Activated effector memory CD4-positive, alpha-beta T cell treated with anti-CD3 and anti-CD28 coated beads, Interleukin-2, amount 50 U/mL, for 16 hours (primary cell): Measurements from ENCODE around the gene KLK15.
"Not testable (repeated sequence)": the region's sequence is repeated elsewhere in the genome, so short reads cannot be mapped to it uniquely, and the experiment has no call there.

Experiments used
- DNase-seq: peaks from one replicate; pipeline ENCODE4 v3.0.0-alpha.2; 2020

Gene KLK15

DNA sequence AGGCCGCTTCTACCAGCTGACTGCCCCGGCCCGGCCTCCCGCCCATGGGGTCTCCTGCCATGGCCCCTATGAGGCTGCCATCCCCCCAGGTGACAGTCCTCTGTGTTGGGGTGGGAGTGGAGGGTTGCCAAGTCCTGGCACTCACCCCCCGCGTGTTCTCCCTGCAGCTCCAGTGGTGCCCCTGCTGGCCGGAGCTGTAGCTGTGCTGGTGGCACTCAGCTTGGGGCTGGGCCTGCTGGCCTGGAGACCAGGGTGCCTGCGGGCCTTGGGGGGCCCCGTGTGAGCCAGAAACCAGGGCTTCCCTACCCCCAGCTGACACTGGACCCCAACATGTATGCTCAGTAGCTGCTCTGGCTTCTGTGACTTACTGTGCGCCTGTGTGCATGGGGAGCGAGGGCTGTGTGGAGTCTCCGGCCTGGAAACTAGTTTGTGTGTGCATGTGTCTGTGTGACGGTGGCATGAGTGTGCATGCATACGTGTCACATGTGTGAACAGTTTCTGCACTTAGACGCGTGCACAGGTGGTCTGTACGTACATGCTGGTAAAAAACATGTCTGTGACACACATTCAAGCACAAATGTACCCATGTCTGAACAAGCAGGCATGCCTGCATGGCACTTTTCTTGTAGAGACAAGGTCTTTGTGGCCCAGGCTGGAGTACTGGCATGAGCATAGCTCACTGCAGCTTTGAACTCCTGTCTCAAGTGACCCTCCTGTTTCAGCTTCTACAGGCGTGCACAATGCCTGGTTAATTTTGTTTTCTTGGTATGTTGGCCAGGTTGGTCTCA is 38.3 kb downstream of the KLK15 start:
- DNase-seq, result no peak

DNA sequence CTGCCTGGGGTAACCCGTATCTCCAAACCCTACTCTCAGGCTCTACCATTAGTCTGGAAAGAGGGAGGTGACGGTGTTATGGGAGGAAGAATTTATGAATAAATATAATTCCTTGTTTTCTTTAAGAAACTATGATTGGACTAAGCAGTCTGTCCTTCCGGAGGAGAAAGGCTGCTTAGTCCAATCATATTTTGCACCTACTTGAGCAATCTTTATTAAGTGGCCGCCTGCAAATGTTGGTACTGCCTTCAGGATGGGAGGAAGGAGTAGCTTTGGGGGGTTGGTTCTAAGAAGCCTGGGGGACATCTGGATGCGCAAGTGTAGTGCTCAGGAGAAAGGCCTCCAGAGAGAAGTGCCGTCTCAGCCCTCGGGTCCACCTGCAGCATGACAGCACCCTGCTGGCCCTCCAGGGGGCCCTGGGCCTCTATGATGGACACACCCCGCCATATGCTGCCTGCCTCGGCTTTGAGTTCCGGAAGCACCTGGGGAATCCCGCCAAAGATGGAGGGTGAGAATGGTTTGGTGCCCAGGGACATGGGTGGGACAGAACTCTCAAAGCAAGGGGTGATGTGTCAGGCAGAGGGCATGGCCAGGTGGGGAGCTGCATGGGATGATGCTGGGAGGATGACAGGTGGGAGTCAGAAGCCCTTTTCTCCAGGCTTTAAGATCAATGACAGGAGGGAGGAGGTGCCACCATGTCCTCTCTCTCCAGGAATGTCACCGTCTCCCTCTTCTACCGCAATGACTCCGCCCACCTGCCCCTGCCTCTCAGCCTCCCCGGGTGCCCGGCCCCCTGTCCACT is 39.1 kb downstream of the KLK15 start:
- peak; percentile 70 for DNase-seq

DNA sequence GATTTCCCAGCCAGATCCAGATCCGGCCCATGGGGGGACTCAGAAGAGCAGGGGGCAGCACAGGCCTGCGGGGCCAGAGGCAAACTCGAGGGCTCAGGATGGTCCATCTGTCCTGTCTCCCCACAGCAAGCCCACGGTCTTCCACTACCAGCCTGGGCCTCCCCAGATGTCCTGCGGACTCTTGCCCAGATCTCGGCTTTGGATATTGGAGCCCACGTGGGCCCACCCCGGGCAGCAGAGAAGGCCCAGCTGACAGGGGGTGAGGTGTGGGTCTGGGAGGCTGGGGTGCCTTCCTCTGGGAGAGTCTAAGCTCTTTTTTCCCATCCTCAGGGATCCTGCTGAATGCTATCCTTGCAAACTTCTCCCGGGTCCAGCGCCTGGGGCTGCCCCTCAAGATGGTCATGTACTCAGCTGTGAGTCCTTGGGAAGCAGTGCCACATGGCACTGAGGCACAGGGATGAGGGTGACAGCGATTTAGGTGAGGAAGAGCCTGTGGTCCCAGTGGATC is 39.8 kb downstream of the KLK15 start:
- DNase-seq, result no peak

DNA sequence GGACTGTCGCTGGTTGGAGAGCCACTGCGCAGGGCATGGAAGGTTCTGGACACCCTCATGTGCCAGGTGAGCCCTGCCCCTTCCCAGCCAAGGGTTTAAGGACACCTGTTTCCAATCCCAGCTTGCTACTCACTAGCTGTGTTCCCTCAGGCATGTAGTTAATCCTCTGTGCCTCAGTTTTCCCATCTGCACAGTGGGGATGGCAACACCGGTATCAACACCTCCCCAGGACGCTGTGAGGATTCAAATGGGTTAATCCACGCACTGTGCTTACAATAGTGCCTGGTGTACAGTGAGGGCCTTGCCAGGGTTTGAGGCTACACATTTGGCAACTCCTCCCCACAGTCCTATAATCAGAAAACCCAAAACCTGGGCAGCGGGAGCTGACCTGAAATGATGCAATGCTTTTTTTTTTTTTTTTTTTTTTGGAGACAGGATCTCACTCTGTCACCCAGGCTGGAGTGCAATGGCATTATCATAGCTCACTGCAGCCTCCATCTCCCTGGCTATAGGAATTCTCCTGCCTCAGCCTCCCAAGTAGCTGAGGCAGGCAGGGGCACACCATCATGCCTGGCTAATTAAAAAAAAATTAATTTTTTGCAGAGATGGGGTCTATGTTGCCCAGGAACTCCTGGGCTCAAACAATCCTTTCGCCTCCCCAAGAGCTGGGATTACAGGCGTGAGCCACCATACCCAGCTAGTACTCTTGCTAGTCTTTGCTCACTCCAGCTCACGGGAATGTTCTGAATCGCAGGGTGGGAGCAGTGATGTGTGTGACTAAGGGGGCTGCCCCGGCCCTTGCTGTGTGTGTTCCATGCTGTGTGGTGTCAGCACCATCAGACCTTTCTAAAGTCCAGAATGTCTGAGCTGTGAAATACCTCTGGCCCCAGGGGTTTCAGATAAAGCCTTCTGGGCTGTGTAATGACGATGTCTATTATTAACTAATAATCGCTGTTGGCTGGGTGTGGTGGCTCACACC is 40.8 kb downstream of the KLK15 start:
- DNase-seq, result no peak

DNA sequence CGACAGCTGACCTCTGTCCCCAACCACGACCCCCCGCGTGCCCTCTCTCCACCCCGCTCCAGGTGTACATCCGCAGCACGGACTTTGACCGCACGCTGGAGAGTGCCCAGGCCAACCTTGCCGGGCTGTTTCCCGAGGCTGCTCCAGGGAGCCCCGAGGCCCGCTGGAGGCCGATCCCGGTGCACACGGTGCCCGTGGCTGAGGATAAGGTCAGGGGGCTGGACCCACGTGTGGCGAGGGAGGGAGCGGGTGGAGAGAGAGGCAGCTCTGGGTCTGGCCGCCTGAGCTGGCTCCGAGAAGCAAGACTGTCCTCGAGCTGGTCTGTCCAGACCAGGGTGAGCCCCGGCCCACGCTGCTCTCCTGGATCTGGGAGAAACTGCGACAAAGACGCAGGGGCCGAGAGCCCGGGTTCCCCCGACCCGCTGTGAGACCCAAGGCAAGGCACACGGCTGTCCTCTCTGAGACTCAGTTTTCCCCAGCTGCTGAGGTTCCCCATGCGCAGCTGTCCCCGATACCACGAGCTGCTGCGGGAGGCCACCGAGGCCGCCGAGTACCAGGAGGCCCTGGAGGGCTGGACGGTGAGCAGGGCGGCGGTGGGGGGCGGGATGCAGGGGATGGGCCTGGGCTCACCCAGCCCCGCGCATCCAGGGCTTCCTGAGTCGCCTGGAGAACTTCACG is 41.6 kb downstream of the KLK15 start:
- no peak for DNase-seq

DNA sequence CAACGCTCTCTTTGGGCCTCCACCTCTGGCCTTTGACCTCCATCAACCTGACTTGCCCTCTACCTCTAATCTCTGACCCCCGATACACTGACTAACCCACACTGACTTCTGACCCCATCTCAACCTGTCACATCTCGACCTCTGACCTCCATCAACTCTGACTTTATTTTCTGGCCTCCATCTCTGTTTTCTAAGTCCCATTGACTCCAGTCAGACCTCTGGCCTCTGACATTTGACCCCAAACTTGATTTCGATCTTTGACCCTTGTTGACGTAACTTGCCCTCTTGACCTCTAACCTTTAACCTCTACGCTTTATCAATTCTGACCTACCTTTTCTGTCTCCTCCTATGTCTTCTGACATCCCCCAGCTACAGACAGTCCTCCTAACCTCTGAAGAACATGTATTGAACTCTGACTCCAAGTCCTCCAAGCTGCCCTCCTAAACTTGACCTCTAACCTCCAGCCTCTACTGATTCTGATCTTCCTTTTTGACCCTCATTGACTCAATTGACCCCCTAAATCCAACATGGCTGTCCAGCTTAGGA is 42.4 kb downstream of the KLK15 start:
- no peak for DNase-seq

DNA sequence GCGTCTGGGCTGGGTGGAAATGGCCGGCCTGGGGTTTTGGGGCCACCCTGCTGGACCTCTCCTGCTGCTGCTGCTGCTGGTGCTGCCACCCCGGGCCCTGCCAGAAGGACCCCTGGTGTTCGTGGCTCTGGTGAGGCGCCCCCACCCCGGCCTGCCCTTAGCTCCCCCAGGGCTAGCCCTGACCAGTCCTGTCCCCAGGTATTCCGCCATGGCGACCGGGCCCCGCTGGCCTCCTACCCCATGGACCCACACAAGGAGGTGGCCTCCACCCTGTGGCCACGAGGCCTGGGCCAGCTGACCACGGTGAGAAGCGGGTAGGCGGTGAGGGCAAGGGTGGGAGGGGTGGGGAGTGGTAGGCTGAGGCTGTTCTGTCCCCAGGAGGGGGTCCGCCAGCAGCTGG is 43.0 kb downstream of the KLK15 start, which contains the start of gene ACP4:
TSS of gene ACP4 (plus strand) at position 20 of the 400 bp plus-strand sequence. CDS start at position 20, 0 bp downstream.
- DNase-seq, result no peak

DNA sequence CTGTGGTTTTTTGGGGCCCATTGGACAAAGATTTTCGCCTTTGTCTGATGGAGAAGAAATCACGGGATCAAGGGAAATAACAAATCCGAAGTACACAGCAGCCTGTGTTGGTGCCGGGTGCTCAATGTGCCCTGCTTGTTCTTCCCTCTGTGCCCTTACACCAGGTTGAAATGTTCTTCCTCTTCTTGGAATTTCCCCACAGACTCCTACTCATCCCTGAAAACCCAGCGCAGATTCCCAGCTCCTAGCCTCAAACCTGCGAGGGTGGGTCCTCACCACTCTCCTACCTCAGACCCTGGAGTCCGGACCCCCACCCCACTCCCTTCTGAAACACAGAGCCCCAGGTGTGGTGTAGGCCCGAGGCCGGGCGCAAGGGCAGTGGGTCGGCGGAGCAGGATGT is 48.0 kb downstream of the KLK15 start:
- no peak for DNase-seq

DNA sequence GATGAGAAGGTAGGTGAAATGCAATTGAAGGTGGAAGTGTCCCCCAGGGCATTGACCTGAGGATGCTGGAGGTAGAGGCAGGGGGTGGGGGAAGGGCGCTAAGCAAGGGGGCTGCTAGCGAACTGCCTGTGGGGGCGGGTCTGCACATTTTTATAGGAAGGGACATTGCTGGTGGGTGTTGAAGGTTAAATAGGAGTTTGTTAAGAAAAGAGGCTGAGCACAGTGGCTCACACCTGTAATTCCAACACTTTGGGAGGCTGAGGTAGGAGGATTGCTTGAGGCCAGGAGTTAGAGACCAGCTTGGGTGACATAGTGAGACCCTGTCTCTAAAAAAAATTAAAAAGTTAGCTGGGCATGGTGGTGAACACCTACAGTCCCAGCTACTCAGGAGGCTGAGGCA is 48.7 kb downstream of the KLK15 start:
- no peak for DNase-seq

DNA sequence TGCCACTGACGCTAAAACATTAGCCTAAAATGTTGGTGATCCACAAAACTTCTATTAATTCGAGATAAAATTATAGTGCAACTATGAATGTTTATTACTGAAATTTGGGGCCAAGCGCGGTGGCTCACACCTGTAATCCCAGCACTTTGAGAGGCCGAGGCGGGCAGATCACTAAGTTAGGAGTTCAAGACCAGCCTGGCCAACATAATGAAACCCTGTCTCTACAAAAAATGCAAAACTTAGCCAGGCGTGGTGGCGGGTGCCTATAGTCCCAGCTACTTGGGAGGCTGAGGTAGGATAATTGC is 49.6 kb downstream of the KLK15 start:
- not testable (repeated sequence) for DNase-seq

DNA sequence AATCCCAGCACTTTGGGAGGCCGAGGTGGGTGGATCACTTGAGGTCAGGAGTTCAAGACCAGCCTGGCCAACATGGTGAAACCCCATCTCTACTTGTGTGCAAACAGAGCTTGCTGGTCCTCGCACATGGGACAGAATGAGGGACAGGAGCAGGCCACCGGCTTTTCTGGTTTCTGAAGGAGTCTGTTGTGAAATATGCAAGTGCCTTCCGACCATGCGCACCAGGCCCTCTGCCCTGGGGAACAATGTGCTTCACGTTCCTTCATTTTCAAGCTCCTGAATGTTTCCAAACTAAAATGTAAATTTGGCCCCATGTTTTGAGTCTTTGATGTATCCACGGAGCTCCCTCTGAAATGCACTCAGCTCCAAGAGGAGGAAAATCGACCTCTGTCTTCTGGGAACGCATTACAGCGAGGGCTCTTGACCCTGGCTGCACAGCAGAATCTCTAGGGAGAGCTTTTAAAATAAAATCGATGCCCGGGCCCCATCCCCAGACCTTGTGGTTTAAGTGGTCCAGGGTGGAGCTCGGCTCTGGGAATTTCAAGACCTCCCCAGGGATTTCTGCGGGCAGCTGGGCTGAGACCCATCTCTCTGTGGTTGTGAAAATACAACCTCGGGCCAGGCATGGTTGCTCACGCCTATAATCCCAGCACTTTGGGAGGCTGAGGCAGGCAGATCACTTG is 52.5 kb downstream of the KLK15 start:
- no peak for DNase-seq

DNA sequence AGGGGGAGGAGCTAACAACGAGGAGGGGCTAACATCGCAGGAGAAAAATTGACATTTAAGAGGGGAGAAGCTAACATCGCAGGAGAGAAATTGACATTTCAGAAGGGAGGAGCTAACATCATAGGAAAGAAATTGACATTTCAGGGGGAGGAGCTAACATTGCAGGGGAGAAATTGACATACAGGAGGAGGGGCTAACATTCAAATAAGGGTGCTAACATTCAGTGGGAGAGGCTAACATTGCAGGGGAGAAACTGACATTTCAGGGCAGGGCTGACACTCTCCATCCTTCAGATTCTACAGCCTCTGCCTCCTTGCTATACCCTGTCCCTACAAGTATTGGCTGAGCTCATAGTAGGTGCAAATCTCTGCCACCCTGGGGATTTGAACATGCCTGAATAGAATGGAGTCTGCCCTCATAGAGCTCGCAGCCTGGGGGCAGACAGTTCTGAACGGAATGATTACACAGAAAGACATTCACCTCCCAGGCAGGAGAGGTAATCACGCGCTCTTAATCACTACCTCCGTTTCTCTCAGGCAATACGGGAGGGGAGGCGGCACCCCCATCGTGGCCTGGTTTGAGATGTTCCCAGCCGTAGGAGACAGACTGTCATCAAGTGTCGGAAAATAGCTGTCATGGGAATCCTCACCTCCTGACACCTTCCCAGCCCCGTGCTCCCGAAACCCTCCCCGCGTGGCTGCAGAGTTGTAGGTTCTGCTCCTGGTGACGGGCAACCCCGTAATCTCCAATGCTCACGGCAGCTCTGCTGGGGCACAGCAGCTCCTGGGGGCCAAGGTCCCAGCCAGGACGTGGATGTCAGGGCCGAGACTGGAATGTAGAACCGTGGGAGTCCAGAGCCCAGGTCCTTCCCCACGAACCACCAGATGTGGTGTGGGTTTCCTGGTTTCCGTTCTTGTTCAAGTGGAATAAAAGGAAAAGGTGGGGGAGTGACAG is 53.6 kb downstream of the KLK15 start:
- DNase-seq, result no peak

DNA sequence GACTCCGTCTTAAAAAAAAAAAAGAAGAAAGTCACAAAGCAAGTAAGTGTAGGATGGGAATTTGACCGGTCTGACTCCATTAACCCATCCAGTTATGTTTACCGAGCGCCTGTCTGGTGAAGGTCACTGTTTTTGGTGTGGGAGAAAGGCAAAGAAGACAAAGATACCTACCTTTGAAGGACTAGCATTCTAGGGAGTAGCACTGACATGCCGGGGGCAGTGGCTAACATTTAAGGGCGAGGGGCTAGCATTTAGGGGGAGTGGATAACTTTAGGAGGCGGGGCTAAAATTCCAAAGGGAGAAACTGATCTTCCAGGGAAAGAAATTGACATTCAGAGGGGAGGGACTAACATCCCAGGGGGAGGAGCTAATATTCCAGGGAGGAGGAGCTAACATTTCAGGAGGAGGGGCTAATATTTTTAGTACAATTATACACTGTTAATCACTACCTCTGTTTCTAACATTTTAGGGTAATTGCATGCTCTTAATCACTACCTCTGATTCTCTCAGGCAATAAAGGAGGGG is 54.4 kb downstream of the KLK15 start:
- no peak for DNase-seq

DNA sequence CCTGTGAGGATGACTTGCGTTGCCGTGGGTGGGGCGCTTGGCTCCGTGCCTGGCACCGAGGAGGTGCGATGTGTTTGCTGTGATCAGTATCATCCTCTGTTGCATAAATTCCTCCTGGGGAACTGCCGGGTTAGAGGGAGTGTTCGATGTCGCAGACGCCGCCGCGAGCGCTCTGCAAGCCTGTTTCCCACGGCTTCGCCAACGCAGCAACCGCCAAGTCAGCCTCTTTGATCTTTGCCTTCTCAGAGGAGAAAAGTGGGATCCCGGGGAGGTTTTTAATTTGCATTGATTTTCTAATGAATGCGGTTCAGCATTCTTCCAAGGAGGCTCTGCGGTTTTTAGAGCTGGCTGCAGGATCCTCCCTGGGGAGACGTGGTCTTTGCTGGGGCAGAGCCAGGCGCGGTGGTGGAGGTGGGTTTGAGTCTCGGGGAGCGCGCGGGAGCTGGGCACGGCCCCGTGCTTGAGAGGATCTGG is 55.5 kb downstream of the KLK15 start:
- no peak for DNase-seq

DNA sequence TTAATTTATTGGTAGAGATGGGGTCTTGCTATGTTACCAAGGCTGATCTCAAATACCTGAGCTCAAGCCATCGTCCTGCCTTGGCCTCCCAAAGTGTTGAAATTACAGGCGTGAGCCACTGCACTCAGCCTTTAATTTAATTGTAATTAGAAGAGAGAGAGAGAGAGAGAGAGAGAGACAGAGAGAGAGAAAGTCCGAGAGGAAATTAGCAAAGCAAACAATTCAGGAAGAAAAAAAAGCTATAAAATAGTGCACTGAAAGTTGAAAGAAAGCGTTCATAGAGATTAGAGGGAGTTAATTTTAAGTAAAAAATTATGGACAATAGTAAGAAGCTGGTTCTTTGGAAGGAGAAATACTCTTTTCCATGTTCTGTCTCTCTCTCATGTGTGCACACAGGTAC is 56.1 kb downstream of the KLK15 start:
- no peak for DNase-seq

DNA sequence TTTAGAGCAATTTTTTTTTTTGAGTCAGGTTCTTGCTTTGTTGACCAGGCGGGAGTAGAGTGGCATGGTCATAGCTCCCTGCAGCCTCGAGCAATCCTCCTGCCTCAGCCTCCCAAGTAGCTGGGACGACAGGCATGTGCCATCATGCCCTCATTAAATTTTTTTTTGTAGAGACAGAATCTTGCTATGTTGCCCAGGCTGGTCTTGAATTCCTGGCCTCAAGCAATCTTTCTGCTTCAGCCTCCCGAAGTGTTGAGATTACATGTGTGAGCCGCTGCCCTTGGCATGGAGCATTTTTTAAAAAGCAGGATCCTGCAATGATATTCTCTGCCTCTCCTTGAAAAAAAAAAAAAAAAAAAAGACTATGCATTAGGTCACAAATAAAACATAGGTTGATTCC is 57.2 kb downstream of the KLK15 start:
- no peak for DNase-seq
